Measurements from ENCODE around the gene ATP9A.
"Not testable (repeated sequence)": the region's sequence is repeated elsewhere in the genome, so short reads cannot be mapped to it uniquely, and the experiment has no call there.

GRCh38 chr20:51643810-51644209 lies 124.4 kb downstream of the ATP9A start:
- TF ChIP-seq, protein P1, sequence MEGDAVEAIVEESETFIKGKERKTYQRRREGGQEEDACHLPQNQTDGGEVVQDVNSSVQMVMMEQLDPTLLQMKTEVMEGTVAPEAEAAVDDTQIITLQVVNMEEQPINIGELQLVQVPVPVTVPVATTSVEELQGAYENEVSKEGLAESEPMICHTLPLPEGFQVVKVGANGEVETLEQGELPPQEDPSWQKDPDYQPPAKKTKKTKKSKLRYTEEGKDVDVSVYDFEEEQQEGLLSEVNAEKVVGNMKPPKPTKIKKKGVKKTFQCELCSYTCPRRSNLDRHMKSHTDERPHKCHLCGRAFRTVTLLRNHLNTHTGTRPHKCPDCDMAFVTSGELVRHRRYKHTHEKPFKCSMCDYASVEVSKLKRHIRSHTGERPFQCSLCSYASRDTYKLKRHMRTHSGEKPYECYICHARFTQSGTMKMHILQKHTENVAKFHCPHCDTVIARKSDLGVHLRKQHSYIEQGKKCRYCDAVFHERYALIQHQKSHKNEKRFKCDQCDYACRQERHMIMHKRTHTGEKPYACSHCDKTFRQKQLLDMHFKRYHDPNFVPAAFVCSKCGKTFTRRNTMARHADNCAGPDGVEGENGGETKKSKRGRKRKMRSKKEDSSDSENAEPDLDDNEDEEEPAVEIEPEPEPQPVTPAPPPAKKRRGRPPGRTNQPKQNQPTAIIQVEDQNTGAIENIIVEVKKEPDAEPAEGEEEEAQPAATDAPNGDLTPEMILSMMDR (conservative IDR thresholded peaks at IDR 0.05): not testable (repeated sequence)
- TF ChIP-seq EZH2 (IDR thresholded peaks at IDR 0.05; ENCODE audit: low read depth): not testable (repeated sequence)
